ENCODE results near the gene ZNF664.

Gene ZNF664

DNA sequence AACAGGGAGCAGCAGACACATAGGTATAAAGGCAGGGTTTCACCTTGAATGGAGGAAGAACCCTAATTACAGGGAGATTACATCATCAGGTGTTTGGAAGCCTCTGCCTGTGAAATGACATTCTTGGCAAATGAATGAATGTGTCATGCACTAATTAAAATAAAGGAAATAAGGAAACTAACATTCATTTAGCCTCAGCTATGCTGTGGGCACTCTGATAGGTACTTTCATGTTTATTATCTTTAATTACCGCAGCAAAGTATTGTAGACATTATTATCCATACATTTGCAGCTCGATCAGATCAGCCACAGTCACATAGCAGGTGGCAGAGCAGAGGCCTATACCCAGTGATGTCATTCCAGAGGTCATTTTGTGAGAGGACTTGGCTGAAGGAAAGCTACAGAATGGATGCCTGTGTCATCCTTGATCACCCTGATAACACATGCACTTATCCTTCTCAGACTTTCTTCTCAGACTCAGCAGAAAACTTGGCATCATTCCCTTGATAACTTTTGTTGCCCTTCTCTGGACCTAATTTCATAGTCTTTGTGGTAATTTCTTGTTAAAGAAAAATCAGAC is 18.4 kb downstream of the ZNF664 start:
- H3K4me3 ChIP-seq (ENCODE audit: low read depth, low read length) = no peak overlapping the region
- TF ChIP-seq, protein P1, sequence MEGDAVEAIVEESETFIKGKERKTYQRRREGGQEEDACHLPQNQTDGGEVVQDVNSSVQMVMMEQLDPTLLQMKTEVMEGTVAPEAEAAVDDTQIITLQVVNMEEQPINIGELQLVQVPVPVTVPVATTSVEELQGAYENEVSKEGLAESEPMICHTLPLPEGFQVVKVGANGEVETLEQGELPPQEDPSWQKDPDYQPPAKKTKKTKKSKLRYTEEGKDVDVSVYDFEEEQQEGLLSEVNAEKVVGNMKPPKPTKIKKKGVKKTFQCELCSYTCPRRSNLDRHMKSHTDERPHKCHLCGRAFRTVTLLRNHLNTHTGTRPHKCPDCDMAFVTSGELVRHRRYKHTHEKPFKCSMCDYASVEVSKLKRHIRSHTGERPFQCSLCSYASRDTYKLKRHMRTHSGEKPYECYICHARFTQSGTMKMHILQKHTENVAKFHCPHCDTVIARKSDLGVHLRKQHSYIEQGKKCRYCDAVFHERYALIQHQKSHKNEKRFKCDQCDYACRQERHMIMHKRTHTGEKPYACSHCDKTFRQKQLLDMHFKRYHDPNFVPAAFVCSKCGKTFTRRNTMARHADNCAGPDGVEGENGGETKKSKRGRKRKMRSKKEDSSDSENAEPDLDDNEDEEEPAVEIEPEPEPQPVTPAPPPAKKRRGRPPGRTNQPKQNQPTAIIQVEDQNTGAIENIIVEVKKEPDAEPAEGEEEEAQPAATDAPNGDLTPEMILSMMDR (IDR thresholded peaks at IDR 0.05; ENCODE audit: low read depth, low read length) = no peak

DNA sequence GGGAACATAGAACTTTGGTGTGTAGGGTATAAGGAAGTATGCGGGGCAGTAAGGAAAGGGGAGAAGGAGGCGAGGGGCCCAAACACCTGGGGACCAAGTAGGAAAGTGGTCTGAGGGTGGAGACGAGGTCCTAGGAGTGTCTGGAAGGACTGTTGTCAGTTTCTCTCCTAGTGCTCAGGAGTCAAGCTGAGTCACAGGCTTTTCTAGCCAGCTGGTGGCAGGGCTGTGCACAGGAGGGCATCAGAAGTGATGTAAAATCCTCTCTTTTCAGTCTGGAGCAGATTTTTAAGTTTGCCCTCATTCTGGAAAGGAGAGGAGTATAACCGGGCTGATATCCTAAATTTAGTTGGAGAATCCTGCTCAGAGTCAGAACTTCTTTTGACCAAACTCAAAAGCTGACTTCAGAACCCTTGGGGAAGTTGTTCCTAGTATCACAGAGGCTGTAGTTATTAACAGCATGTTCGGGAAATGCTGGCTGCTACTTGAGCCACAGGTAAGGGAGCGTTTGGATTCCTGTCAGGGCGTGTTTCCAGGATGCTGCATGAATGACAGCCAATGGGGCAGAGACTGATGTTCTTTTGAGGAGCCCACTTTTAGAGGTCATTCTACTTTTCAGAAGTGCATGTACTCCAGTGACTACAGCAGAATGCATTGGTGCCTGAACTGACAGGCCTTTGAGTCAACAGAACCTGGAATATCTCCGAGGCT is 19.3 kb downstream of the ZNF664 start:
- TF ChIP-seq, protein P1 (IDR thresholded peaks at IDR 0.05; ENCODE audit: low read depth, low read length) = no peak
- H3K4me3 ChIP-seq (ENCODE audit: low read depth, low read length) = no peak overlapping the region

DNA sequence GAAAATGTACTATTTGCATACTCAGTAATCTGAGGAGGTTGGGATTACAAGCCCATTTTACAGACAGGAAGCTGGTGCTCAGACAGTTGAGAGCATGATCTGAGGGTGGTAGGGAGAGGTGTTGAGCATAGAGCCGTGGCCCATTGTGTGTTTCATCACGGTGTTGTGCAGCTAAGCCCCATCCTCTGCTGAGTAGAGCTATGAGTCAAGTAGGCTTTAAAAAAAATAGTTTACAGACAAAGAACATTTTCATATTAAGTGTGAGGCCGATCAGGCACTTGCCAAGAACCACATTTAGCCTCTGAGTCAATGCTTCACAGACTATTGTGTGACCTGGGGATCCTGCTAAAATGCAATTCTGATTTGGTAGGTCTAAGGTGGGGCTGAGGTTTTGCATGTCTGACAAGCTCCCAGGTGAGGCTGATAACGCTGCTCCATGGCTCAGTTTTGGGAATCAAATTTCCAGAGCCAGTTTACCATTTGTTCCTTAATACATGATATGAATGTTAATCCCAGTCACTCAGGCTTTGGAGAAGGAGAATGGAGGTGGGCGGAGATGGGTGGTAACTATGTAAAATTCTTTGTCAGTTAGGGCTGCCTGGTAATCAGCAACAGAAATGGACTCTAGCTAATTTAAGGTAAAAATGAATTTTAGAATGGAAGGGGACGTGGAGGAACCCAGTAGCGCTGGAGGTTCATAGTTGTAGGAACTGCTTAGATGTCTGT is 22.2 kb downstream of the ZNF664 start:
- TF ChIP-seq, protein P1 (IDR thresholded peaks at IDR 0.05; ENCODE audit: low read depth, low read length) = no peak
- no peak overlapping the region for H3K4me3 ChIP-seq (ENCODE audit: low read depth, low read length)

DNA sequence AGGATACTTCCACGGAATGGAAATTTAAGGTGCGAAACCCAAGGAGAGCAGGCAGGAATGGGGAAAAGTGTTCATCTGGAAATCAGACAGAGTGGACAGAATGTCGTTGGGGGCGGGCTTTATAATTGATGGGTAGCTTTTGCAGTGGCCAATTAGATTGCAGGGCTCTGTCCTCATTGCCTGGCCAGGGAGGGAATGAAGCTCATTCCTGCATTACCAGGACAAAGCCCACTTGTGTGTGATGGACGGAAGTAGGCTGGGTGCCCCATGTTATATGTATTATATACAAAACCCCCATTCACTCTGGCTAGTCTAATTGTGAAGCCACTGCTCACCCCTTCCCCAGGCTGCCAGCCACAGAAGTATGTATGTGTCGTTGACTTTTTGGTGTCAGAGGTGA is 23.6 kb downstream of the ZNF664 start:
- TF ChIP-seq, protein P1 (IDR thresholded peaks at IDR 0.05; ENCODE audit: low read depth, low read length) = no peak
- H3K4me3 ChIP-seq (ENCODE audit: low read depth, low read length) = no peak overlapping the region

DNA sequence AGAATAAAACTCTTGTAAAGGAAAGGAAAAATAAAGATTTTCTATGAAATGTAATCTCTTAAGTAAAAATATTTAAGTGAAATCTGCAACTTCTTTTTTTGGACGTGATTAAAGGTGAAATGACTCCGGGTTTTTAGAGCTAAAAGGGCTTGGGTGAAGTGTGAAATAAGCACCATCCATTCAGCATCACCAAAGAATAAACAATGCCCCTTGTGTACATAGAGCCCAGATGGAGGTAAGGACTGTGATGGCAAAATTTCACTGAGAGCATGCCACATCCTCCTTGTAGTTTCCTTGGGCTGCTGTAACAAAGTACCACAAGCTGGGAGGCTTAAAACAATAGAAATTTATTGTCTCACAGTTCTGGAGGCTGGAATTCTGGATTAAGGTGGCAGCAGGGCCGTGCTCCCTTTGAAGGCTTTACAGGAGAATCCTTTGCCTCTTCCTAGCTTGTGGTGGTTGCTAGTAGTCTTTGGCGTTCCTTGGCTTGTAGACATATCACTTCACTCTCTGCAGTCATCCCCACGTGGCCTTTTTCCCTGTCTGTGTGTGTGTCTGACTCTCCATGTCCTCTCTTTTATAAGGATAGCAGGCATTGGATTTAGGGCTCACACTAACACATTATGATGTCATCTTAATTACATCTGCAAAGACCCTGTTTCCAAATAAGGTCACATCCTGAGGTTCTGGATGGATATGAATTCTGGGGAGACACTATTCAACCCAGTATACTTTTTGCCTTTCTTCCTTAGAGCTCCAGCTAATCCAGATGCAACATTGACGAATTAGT is 24.2 kb downstream of the ZNF664 start:
- TF ChIP-seq, protein P1 (IDR thresholded peaks at IDR 0.05; ENCODE audit: low read depth, low read length) = no peak
- H3K4me3 ChIP-seq (ENCODE audit: low read depth, low read length) = no peak overlapping the region

DNA sequence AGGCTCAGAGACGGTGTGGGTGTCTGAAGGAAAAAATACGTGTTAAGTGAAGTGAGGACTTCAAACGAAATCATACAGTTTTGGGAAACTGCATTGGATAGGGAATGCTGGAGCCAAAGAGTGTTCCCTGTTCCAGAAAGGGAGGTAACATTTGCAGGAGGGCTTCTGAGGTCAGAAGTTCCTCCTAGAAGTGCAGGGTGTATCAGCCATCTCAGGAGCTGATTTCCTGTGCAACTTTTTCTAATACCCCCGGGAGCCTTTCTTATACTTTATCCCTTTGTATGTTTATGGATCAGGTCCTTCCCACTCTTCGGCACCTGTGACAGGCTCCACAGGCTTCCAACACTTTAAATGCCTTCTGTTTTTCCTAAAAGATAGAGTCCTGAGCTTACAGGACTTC is 24.9 kb downstream of the ZNF664 start:
- no peak overlapping the region for H3K4me3 ChIP-seq (ENCODE audit: low read depth, low read length)
- TF ChIP-seq, protein P1 (IDR thresholded peaks at IDR 0.05; ENCODE audit: low read depth, low read length) = no peak
